HepG2 (cell line): ENCODE measurements around the gene BSG. TPM values are rescaled to one million over a fixed set of nuclear protein-coding genes. Genes with fewer than 3 reads are reported as not detected.
A peak's percentile ranks its signal among the peaks of the same experiment; 100 is the strongest.

Experiments used
- ATRX ChIP-seq: sonication (generic); formaldehyde crosslinking; IDR thresholded peaks from 2 replicates; pipeline ENCODE4 v1.4.0; 2020; ENCODE audit warnings: missing genetic modification reagents, borderline replicate concordance
- CREB1 ChIP-seq, 2 experiments: fragments of 450-650 bp in 1 of 2; IDR thresholded peaks; 2 replicates each; pipeline ENCODE4 v1.6.1; 2016 to 2017; ENCODE audit warnings: control low read depth in 1 of 2, mild to moderate bottlenecking in 1 of 2, missing compliant biosample characterization in 1 of 2, missing genetic modification characterization in 1 of 2
- ELF1 ChIP-seq: sonication (generic); formaldehyde crosslinking; IDR thresholded peaks from 2 replicates; pipeline ENCODE4 v1.4.0; 2020; ENCODE audit warnings: missing genetic modification reagents
- GZF1 ChIP-seq: sonication (generic); formaldehyde crosslinking; IDR thresholded peaks from 2 replicates; pipeline ENCODE4 v1.5.1; 2020; ENCODE audit warnings: mild to moderate bottlenecking, missing genetic modification reagents
- HBP1 ChIP-seq: IDR thresholded peaks from 2 replicates; pipeline ENCODE4 v1.6.1; 2016; ENCODE audit warnings: low read depth, control low read depth
- HNF4G ChIP-seq, 2 experiments: sonication (generic) in 1 of 2; formaldehyde crosslinking in 1 of 2; IDR thresholded peaks; 2 replicates each; pipeline versions ENCODE4 v1.4.0 to v1.6.1; 2011 to 2020; ENCODE audit warnings: borderline replicate concordance in 2 of 2, low read depth in 2 of 2, mild to moderate bottlenecking in 2 of 2, low read length in 1 of 2, missing genetic modification reagents in 1 of 2, moderate library complexity in 1 of 2
- KLF6 ChIP-seq: IDR thresholded peaks from 2 replicates; pipeline ENCODE4 v1.8.0; 2016; ENCODE audit warnings: missing biosample characterization, missing genetic modification reagents
- MBNL3 ChIP-seq: fragments of 250-450 bp; sonication (Bioruptor Pico); conservative IDR thresholded peaks from 2 replicates; pipeline ENCODE4 v1.8.0; 2022; ENCODE audit warnings: mild to moderate bottlenecking, inconsistent platforms
- NFE2L1 ChIP-seq: sonication (generic); formaldehyde crosslinking; IDR thresholded peaks from 2 replicates; pipeline ENCODE4 v1.4.0; 2020; ENCODE audit warnings: missing genetic modification reagents, mild to moderate bottlenecking, borderline replicate concordance
- NFYB ChIP-seq: sonication (generic); formaldehyde crosslinking; IDR thresholded peaks from 2 replicates; pipeline ENCODE4 v1.4.0; 2020; ENCODE audit warnings: missing genetic modification reagents
- REPIN1 ChIP-seq: sonication (generic); formaldehyde crosslinking; IDR thresholded peaks from 2 replicates; pipeline ENCODE4 v1.8.0; 2022; ENCODE audit warnings: missing genetic modification reagents, low read depth, mild to moderate bottlenecking, borderline replicate concordance
- SALL1 ChIP-seq: sonication (generic); formaldehyde crosslinking; IDR thresholded peaks from 2 replicates; pipeline ENCODE4 v1.8.0; 2022; ENCODE audit warnings: mild to moderate bottlenecking, missing genetic modification reagents
- SETDB1 ChIP-seq: sonication (generic); formaldehyde crosslinking; IDR thresholded peaks from 2 replicates; pipeline ENCODE4 v1.5.1; 2020; ENCODE audit warnings: missing genetic modification reagents, mild to moderate bottlenecking, borderline replicate concordance
- TRIM22 ChIP-seq: fragments of 450-650 bp; IDR thresholded peaks from 2 replicates; pipeline ENCODE4 v1.6.1; 2017
- ZBTB7A ChIP-seq: sonication (generic); formaldehyde crosslinking; IDR thresholded peaks from 2 replicates; pipeline ENCODE4 v1.8.0; 2022; ENCODE audit warnings: mild to moderate bottlenecking, missing genetic modification reagents
- ZFP1 ChIP-seq: IDR thresholded peaks from 2 replicates; pipeline ENCODE4 v1.6.1; 2016
- ZFP36L1 ChIP-seq: sonication (generic); formaldehyde crosslinking; IDR thresholded peaks from 2 replicates; pipeline ENCODE4 v1.8.0; 2022; ENCODE audit warnings: mild to moderate bottlenecking, missing genetic modification reagents, moderate library complexity
- ZNF512 ChIP-seq: sonication (generic); formaldehyde crosslinking; IDR thresholded peaks from 2 replicates; pipeline ENCODE4 v1.4.0; 2020; ENCODE audit warnings: mild to moderate bottlenecking, missing genetic modification reagents
- ZNF577 ChIP-seq: sonication (generic); formaldehyde crosslinking; IDR thresholded peaks from 2 replicates; pipeline ENCODE4 v1.4.0; 2020; ENCODE audit warnings: mild to moderate bottlenecking, low read depth, missing genetic modification reagents, borderline replicate concordance
- ZNF619 ChIP-seq: sonication (generic); formaldehyde crosslinking; IDR thresholded peaks from 2 replicates; pipeline ENCODE4 v1.4.0; 2020; ENCODE audit warnings: mild to moderate bottlenecking, missing genetic modification reagents
- ZNF7 ChIP-seq: IDR thresholded peaks from 2 replicates; pipeline ENCODE4 v1.6.1; 2016; ENCODE audit warnings: missing biosample characterization, missing genetic modification reagents
- ZNF710 ChIP-seq: sonication (generic); formaldehyde crosslinking; IDR thresholded peaks from 2 replicates; pipeline ENCODE4 v1.5.0; 2020; ENCODE audit warnings: mild to moderate bottlenecking, missing genetic modification reagents, borderline replicate concordance
- ZNF720 ChIP-seq: sonication (generic); formaldehyde crosslinking; IDR thresholded peaks from 2 replicates; pipeline ENCODE4 v1.4.0; 2020; ENCODE audit warnings: missing genetic modification reagents
- polyA plus RNA-seq, 8 experiments: library from polyadenylated mRNA; depleted of rRNA in 3 of 8; stranded (reverse) in 7 of 8; unstranded in 1 of 8; fragments of >200 nt; fragmentation: Illumina TruSeq in 4 of 8; extraction: Trizol in 4 of 8; gene quantifications; 2 replicates each; pipeline versions ENCODE4 v1.2.1 to v1.2.3, GENCODE V29; 2011 to 2016; ENCODE audit warnings: low read depth in 4 of 8, missing spikeins in 1 of 8, mixed read lengths in 1 of 8; ENCODE audit not compliant: insufficient read depth in 1 of 8
- total RNA-seq, 5 experiments: library from RNA; depleted of rRNA; stranded (reverse); fragments of >200 nt; fragmentation: Illumina TruSeq; extraction: Trizol; gene quantifications; 2 replicates each; pipeline ENCODE4 v1.2.3, GENCODE V29; 2016; ENCODE audit warnings: low read depth in 1 of 5

BSG gene
- total and polyA plus RNA-seq, 2 of the 13 experiments (the other 11 are each of a cell fraction or from before 2014, with no cell fraction given) = 309 to 754 TPM

DNA sequence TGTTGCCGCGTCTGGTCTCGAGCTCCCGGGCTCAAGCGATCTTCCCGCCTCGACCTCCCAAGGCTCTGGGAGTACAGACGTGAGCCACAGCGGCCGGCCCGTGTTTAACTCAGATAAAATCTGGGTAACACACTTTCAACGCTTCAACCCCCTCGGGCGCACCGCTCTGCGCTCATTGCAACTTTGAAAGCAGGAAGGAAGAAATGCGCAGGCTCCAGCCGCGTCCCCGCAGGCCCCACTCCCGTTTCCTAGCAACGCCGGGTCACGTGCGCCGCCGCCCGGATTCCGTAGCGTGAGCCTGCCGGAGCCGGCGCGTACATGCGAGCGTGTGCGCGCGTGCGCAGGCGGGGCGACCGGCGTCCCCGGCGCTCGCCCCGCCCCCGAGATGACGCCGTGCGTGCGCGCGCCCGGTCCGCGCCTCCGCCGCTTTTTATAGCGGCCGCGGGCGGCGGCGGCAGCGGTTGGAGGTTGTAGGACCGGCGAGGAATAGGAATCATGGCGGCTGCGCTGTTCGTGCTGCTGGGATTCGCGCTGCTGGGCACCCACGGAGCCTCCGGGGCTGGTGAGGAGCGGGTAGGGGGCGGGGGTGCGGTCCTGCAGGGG lies at the start of gene BSG (continued):
- no peak for TF ChIP-seq ZNF710 (CRISPR knock-in tag)
- no peak for TF ChIP-seq ZNF512 (CRISPR knock-in tag)
- no peak for TF ChIP-seq ZFP1 (CRISPR knock-in tag)
- TF ChIP-seq MBNL3 (CRISPR knock-in tag) = no peak
- TF ChIP-seq SALL1 (CRISPR knock-in tag) = peak; percentile 67; the same call in 1 of the 2 replicates
- TF ChIP-seq SETDB1 = no peak
- TF ChIP-seq KLF6 = no peak; the same call in 1 of the 2 replicates
- no peak for TF ChIP-seq ZFP36L1
- no peak for TF ChIP-seq ZNF720
- no peak for TF ChIP-seq TRIM22
- TF ChIP-seq ATRX (CRISPR knock-in tag) = no peak
- no peak for TF ChIP-seq NFE2L1 (CRISPR knock-in tag)
- no peak; the same call in 1 of the 2 replicates for TF ChIP-seq REPIN1
- TF ChIP-seq GZF1 (CRISPR knock-in tag) = no peak
- 0 out of 2 replicates have a peak, but pooled peaks have one; percentile 16 for TF ChIP-seq NFYB (CRISPR knock-in tag)
- TF ChIP-seq ZNF7 (CRISPR knock-in tag) = no peak
- 0 out of 2 replicates have a peak, but pooled peaks have one; percentile 53 for TF ChIP-seq ZNF577 (CRISPR knock-in tag)
- TF ChIP-seq ZNF619 (CRISPR knock-in tag) = 0 out of 2 replicates have a peak, but pooled peaks have one; percentile 52
- TF ChIP-seq HBP1 (CRISPR knock-in tag) = no peak; the same call in 1 of the 2 replicates
- peak; percentile 65 for TF ChIP-seq ELF1 (CRISPR knock-in tag)
- TF ChIP-seq ZBTB7A (CRISPR knock-in tag) = no peak; the same call in 1 of the 2 replicates
- TF ChIP-seq HNF4G (IDR thresholded peaks at IDR 0.05; ENCODE audit: borderline replicate concordance, low read depth, low read length) = peak; percentile 32; the same call in 1 of the 2 replicates
- TF ChIP-seq HNF4G (CRISPR knock-in tag; IDR thresholded peaks at IDR 0.05; ENCODE audit: borderline replicate concordance, low read depth) = no peak
- TF ChIP-seq CREB1 (IDR thresholded peaks at IDR 0.05) = peak; percentile 77; the same call in 1 of the 2 replicates
- no peak for TF ChIP-seq CREB1 (CRISPR knock-in tag; IDR thresholded peaks at IDR 0.05)
